ENCODE measurements around the gene AKAP6. TPM values are rescaled to one million over a fixed set of nuclear protein-coding genes. Genes with fewer than 3 reads are reported as not detected.
A peak's percentile ranks its signal among the peaks of the same experiment; 100 is the strongest.

Gene AKAP6
- total and polyA plus RNA-seq, 10 of the 15 experiments (the other 5 are each of a cell fraction or from before 2014, with no cell fraction given) = 0.35 to 5.9 (median 2.2) TPM

DNA sequence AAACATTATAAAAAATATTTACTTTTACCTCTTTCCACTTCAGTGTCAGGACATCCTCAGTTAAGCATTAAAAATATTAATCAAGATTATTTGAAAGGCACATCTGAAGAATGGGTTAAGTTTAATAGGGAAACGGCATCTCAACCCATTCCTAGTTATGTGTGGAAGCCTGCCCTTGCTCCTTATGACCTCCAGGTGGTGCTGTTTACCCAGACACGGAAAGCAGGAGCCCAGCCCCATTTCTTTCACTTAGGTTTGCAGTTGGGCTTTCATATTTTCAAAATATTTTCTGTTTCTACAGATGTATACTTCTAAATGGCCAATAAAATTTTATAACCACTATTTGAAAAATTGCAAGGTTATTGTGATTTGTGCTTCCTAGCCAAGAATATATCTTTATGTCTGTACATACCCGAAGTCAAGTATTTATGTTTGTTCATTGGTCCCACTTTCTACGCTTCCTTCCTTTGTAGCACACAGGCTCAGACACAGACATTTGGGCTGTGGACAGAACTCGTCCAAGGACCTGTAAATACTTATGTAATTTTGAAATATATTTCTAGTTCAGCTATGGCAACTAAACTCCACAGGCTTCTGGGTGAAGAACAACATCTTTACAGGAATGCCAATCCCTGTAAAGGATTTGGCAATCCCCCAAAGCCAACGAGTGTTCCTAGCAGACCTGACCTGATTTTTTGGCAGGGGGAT is 247.1 kb downstream of the AKAP6 start (continued):
- TF ChIP-seq CTCF (IDR thresholded peaks at IDR 0.05 in 2 of 3, conservative IDR thresholded peaks at IDR 0.05 in 1 of 3; ENCODE audit: control insufficient read depth in 2 of 3, extremely low read depth in 1 of 3, insufficient read depth in 1 of 3, low read depth in 3 of 3, low read length in 3 of 3) = peak; percentile 92 to 95 (median 92)
- TF ChIP-seq FOXM1 (IDR thresholded peaks at IDR 0.05; ENCODE audit: low read depth, low read length) = peak; percentile 25; the same call in 1 of the 2 replicates
- peak; percentile 98 for TF ChIP-seq RAD21 (IDR thresholded peaks at IDR 0.05; ENCODE audit: insufficient read depth, low read depth, low read length)
- TF ChIP-seq YY1 (IDR thresholded peaks at IDR 0.05; ENCODE audit: low read depth, low read length) = peak; percentile 62; the same call in 1 of the 2 replicates
- 0 out of 2 replicates have a peak, but pooled peaks have one; percentile 17 for TF ChIP-seq FOXK2 (IDR thresholded peaks at IDR 0.05)

- 61% methylated on average over 2 of the region's 2 CpGs for WGBS (ENCODE audit: insufficient coverage, insufficient replicate concordance, low lambda C conversion rate, missing lambda C conversion rate)
- RAD21 ChIA-PET (ENCODE audit: unreplicated experiment) = interaction anchor here (1.1 to 1.5 kb wide), 3 partner anchors 12 to 1520 kb away, joined by 3 to 6 read pairs (median 3); no protein-coding TSS in a partner anchor
- Histone ChIP-seq H3K9me3 (replicated peaks; ENCODE audit: control insufficient read depth, insufficient read depth, low read length) (no peaks in the 10 kb centered on the region), H3K4me2 (ENCODE audit: control insufficient read depth, insufficient read depth) (no peak overlapping the region), H3K4me3 (no peak overlapping the region), H3K27ac (ENCODE audit: control insufficient read depth, insufficient read depth) (no peak overlapping the region), H2AFZ (ENCODE audit: control insufficient read depth, low read depth, low read length) (no peak overlapping the region), H4K20me1 (ENCODE audit: control insufficient read depth, insufficient read depth) (no peaks in the 10 kb centered on the region), H3K4me1 (ENCODE audit: control insufficient read depth, insufficient read depth, low read length) (peaks cover 16% of the 10 kb centered on the region), H3K27me3 (replicated peaks in 1 of 2; ENCODE audit: control insufficient read depth in 2 of 2, insufficient read depth in 2 of 2, low read length in 1 of 2) (no peaks in the 10 kb centered on the region), H3K36me3 (ENCODE audit: control insufficient read depth in 2 of 2, insufficient read depth in 2 of 2, low read length in 1 of 2) (no peaks in the 10 kb centered on the region), H3K9ac (ENCODE audit: control insufficient read depth, insufficient read depth, low read length) (no peak overlapping the region), H3K79me2 (ENCODE audit: control insufficient read depth, insufficient read depth, low read length) (no peaks in the 10 kb centered on the region)
- DNase-seq (ENCODE audit: low read depth, low spot score) (no peak), ATAC-seq (no peak), FAIRE-seq (no peak)
- no TSS peak for BruUV-seq (replicated peaks)
- POLR2A ChIA-PET = no interaction called here
- TF ChIP-seq MXI1 (IDR thresholded peaks at IDR 0.05; ENCODE audit: low read depth, low read length) = no peak
- no peak for TF ChIP-seq MEF2B (IDR thresholded peaks at IDR 0.05; ENCODE audit: partially characterized antibody, poor library complexity, severe bottlenecking)
- no peak for TF ChIP-seq NRF1 (conservative IDR thresholded peaks at IDR 0.05; ENCODE audit: low read depth, low read length)
- no peak for TF ChIP-seq CBX3 (IDR thresholded peaks at IDR 0.05; ENCODE audit: borderline replicate concordance, low read depth)
- SMC1A ChIA-PET (ENCODE audit: uncharacterized antibody, unreplicated experiment) = interaction anchor here (0.6 to 1.7 kb wide), 5 partner anchors 25 to 1725 kb away, joined by 3 to 9 read pairs (median 4); no protein-coding TSS in a partner anchor
- CTCF ChIA-PET = interaction anchor here (0.9 to 2.3 kb wide), 5 partner anchors 22 to 1746 kb away, joined by 3 to 7 read pairs (median 3); no protein-coding TSS in a partner anchor
- intact Hi-C loops (cut with micrococcal nuclease; ENCODE audit: unreplicated experiment) (loop anchor here (1.0 to 5.0 kb wide), 2 partner anchors 855 to 1746 kb away; no protein-coding TSS in a partner anchor), in situ Hi-C loops (cut with MboI) (loop anchor here (5.0 to 10.0 kb wide), 3 partner anchors 858 to 1740 kb away; no protein-coding TSS in a partner anchor)
Observed at GRCh38 chr14:32576977-32577376, 247.9 kb downstream of the AKAP6 start.
